EH (cell line): ENCODE data around the gene KCNQ5.
"Not testable (repeated sequence)": the region's sequence is repeated elsewhere in the genome, so short reads cannot be mapped to it uniquely, and the experiment has no call there.

Experiments
- DNase-seq: peaks from one replicate; pipeline ENCODE4 v3.0.0-alpha.2; 2015; ENCODE audit warnings: low read depth

The KCNQ5 gene

GRCh38 chr6:72952808-72953630 is 331.2 kb downstream of the KCNQ5 start:
- peak; percentile 81 for DNase-seq

GRCh38 chr6:72953971-72954381 is 332.1 kb downstream of the KCNQ5 start:
- DNase-seq, result peak; percentile 58

- DNase-seq, result peak; percentile 41
These were observed 332.9 kb downstream of the KCNQ5 start for GRCh38 chr6:72954716-72955115.

GRCh38 chr6:72955666-72956065 is 333.8 kb downstream of the KCNQ5 start:
- no peak for DNase-seq

- DNase-seq, result no peak
These were observed 334.4 kb downstream of the KCNQ5 start for GRCh38 chr6:72956272-72956671.

GRCh38 chr6:72959821-72960220 is 338.0 kb downstream of the KCNQ5 start:
- DNase-seq, result peak; percentile 22

GRCh38 chr6:72963946-72964345 is 342.1 kb downstream of the KCNQ5 start:
- peak; percentile 48 for DNase-seq

GRCh38 chr6:72966628-72967280 is 344.9 kb downstream of the KCNQ5 start:
- DNase-seq, result peak; percentile 41

GRCh38 chr6:72967329-72967728 is 345.5 kb downstream of the KCNQ5 start:
- no peak for DNase-seq

- peak; percentile 38 for DNase-seq
These were observed 346.8 kb downstream of the KCNQ5 start for GRCh38 chr6:72968704-72969103.

GRCh38 chr6:72969666-72970065 is 347.8 kb downstream of the KCNQ5 start:
- DNase-seq, result no peak

GRCh38 chr6:72972579-72972978 is 350.7 kb downstream of the KCNQ5 start:
- no peak for DNase-seq

- DNase-seq, result no peak
These were observed 352.4 kb downstream of the KCNQ5 start for GRCh38 chr6:72974276-72974675.

GRCh38 chr6:72975352-72975752 is 353.5 kb downstream of the KCNQ5 start:
- DNase-seq, result peak; percentile 31

GRCh38 chr6:72976484-72976883 is 354.6 kb downstream of the KCNQ5 start:
- peak; percentile 62 for DNase-seq

- DNase-seq, result no peak
These were observed 355.2 kb downstream of the KCNQ5 start for GRCh38 chr6:72977114-72977513.

- not testable (repeated sequence) for DNase-seq
These were observed 356.9 kb downstream of the KCNQ5 start for GRCh38 chr6:72978808-72979207.

GRCh38 chr6:72984189-72984831 is 362.4 kb downstream of the KCNQ5 start:
- DNase-seq, result not testable (repeated sequence)

- DNase-seq, result peak; percentile 75
These were observed 363.3 kb downstream of the KCNQ5 start for GRCh38 chr6:72984981-72985665.

- no peak for DNase-seq
These were observed 365.4 kb downstream of the KCNQ5 start for GRCh38 chr6:72987301-72987700.

- DNase-seq, result no peak
These were observed 378.1 kb downstream of the KCNQ5 start for GRCh38 chr6:72999995-73000394.

- no peak for DNase-seq
These were observed 378.6 kb downstream of the KCNQ5 start for GRCh38 chr6:73000460-73000859.
